Body of pancreas (tissue), 4 donors: ENCODE data around the gene ATAD3C.

Experiments used
- POLR2A ChIP-seq, 3 donors: fragments of 450-650 bp; IDR thresholded peaks; one replicate each; pipeline ENCODE4 v1.6.1; 2016; ENCODE audit warnings: antibody characterized with exemption in 3 of 3, mild to moderate bottlenecking in 2 of 3
- TF ChIP-seq, protein P1 (sequence below), 7 experiments: fragments of 450-650 bp in 4 of 7; fragments of 200-600 bp in 3 of 7; sonication (generic) in 3 of 7; IDR thresholded peaks; one replicate each; pipeline ENCODE4 v1.5.1; 2016 to 2019; ENCODE audit warnings: antibody characterized with exemption in 7 of 7

DNA sequence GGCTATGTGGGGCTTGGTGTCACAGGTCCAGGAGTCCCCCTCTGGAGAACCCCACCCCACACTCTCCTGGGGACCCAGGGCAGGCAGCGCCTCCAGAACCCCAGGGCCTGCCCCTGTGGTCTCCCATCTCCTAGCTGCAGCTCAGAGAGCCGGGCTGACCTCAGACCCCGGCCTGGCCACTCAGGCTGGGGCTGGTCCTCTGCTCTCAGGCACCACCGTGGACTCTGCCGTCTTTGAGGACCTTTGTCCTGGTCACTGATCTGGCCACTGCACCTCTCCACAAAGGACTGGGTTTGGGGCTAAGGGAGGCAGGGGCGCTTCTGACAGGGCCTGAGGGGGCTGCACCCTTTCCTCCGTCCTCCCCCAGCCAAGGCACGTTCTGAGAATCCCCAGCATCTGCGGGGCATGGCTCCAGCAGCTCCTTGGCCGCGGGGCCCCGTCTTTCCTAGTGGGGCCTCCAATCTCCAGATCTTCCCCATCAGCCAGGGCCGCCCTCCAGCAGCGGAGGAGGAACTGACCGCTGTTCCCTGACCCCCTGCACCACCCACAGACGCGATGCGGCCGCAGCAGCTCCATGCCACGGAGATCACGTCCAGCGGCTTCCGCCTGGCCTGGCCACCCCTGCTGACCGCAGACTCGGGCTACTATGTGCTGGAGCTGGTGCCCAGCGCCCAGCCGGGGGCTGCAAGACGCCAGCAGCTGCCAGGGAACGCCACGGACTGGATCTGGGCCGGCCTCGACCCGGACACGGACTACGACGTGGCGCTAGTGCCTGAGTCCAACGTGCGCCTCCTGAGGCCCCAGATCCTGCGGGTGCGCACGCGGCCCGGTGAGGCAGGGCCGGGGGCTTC lies 10.7 kb upstream of the ATAD3C start:
- TF ChIP-seq, protein P1, sequence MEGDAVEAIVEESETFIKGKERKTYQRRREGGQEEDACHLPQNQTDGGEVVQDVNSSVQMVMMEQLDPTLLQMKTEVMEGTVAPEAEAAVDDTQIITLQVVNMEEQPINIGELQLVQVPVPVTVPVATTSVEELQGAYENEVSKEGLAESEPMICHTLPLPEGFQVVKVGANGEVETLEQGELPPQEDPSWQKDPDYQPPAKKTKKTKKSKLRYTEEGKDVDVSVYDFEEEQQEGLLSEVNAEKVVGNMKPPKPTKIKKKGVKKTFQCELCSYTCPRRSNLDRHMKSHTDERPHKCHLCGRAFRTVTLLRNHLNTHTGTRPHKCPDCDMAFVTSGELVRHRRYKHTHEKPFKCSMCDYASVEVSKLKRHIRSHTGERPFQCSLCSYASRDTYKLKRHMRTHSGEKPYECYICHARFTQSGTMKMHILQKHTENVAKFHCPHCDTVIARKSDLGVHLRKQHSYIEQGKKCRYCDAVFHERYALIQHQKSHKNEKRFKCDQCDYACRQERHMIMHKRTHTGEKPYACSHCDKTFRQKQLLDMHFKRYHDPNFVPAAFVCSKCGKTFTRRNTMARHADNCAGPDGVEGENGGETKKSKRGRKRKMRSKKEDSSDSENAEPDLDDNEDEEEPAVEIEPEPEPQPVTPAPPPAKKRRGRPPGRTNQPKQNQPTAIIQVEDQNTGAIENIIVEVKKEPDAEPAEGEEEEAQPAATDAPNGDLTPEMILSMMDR (IDR thresholded peaks at IDR 0.05), result no peak
- TF ChIP-seq POLR2A (IDR thresholded peaks at IDR 0.05), result no peak
